HG02970 (cell line): ENCODE data around the gene PCNA.

Source experiments
- ATAC-seq: cut with Tn5 transposase; IDR thresholded peaks from one replicate; pipeline ENCODE4 v1.9.1; 2021; ENCODE audit warnings: mild to moderate bottlenecking, moderate library complexity, moderate number of reproducible peaks; ENCODE audit not compliant: unreplicated experiment, low FRiP score

Gene PCNA

GRCh38 chr20:5070570-5070969 lies 49.2 kb downstream of the PCNA start:
- no peak for ATAC-seq

- ATAC-seq = no peak
Measured at GRCh38 chr20:5070081-5070480, 49.7 kb downstream of the PCNA start.

GRCh38 chr20:5069141-5069806 lies 50.5 kb downstream of the PCNA start:
- ATAC-seq = no peak

GRCh38 chr20:5067877-5068645 lies 51.7 kb downstream of the PCNA start:
- no peak for ATAC-seq

GRCh38 chr20:5065879-5066383 lies 53.8 kb downstream of the PCNA start:
- ATAC-seq = no peak

GRCh38 chr20:5065166-5065878 lies 54.4 kb downstream of the PCNA start:
- ATAC-seq = no peak
